GM19238 (cell line): ENCODE results near the gene NUP88.

Experiments used
- DNase-seq: peaks from one replicate; pipeline ENCODE4 v3.0.0; 2011; ENCODE audit warnings: low spot score; ENCODE audit not compliant: insufficient read length

NUP88 gene

GRCh38 chr17:5355421-5356129, 63.9 kb downstream of the NUP88 start:
- no peak for DNase-seq

DNA sequence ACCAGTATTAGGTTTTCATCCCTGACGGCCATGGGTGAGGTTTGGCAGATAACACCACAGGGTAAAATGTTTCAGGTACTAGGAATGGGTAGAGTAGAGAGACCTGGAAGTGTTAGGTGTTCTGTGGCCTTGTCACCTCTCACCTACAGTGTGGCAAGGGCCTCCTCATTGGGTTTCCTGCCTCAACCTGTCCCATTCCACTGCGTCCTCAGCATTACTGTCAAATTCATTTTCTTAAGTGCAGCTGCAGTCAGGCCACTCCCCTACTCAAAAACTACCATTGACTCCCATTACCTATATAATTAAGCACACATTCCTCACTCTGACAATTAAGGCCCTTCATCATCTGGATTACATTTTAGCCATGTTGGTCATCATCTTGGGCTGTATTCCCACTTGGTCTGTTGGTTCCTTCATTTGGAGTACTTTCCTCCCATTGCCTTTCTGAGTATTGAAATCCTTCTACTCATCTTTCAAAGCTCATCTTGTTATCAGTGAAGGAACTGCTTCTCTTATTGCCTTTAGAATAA, 64.5 kb downstream of the NUP88 start:
- DNase-seq, result no peak

DNA sequence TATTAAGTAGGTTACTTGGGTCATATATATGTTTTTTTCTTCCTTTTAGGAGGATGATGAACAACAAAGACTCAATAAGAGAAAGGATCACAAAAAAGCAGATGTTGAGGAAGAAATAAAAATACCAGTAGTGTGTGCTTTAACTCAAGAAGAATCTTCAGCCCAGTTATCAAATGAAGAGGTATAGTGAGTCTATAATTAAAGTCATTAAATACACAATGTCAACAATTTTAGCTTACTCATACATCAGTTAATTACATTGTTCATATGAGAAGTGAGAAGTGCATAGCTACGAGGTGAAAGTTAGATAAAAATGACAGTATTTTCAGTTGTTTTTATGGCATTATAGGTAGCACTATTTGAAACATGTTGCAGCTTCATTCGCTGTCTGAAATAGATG, 65.2 kb downstream of the NUP88 start:
- DNase-seq, result no peak

DNA sequence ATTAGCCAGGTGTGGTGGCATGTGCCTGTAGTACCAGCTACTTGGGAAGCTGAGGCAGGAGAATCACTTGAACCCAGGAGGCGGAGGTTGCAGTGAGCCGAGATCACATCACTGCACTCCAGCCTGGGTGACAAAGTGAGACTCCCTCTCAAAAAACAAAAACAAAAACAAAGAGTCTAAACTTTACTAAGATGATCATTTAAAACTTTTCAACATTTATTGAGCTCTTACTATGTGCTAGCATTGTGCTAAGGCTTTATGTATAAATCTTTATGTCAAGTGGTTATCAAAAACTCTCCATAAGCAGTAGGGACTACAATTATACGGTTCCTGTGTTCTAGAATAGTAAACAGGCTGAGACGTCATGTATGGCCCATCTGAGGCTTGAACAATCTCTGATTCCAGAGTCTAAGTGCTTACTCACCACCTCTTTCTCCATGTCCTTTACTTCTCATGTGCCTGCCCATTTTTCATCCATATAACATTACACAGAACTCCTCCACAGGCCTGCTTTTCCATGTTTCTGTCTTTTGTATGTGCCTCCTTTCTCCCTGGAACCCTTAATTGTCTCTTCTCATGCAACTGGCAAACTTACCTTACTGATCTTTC, 66.7 kb downstream of the NUP88 start:
- DNase-seq, result no peak

DNA sequence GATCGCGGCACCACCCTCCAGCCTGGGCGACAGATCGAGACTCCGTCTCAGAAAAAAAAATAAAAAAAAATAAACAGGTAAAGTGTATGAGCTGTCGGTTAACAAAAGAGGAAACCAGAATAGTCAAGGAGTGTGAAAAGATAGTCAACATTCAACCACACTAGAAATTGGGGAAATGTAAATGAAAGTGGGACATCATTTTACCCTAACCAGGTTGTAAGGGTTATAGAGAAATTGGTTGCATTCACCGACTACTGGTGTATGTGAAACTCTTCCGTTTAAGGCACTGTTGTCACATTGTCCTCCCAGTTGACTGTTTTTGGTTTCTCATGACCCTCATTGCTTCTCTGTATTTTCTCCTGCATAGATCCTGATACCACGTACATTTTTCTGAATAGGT, 74.5 kb downstream of the NUP88 start:
- DNase-seq, result no peak
